GM21786 (cell line): ENCODE data around the gene MINK1.
"Not testable (repeated sequence)": the region's sequence is repeated elsewhere in the genome, so short reads cannot be mapped to it uniquely, and the experiment has no call there.

Experiments used
- ATAC-seq: cut with Tn5 transposase; IDR thresholded peaks from one replicate; pipeline ENCODE4 v1.9.1; 2021; ENCODE audit not compliant: unreplicated experiment

Gene MINK1

DNA sequence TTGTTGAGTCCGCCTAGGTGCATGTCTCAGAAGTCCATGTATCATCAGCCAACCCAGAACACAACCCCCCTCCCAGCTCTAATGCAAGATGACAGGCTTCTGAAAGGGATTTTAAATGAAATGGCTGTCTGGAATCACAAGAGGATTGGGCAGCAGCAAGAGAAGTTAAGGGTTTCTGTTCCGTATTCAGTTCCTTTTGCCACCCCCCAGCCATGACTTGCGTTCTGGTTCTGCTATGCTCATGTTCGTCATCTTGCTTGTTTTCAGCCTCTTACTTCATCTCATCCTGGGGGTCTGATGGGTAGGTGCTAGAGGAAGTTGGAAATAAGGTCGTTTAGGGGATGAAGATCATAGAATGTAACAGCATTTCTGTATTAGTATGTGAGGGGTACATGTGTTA lies 12.0 kb downstream of the MINK1 start:
- no peak for ATAC-seq

DNA sequence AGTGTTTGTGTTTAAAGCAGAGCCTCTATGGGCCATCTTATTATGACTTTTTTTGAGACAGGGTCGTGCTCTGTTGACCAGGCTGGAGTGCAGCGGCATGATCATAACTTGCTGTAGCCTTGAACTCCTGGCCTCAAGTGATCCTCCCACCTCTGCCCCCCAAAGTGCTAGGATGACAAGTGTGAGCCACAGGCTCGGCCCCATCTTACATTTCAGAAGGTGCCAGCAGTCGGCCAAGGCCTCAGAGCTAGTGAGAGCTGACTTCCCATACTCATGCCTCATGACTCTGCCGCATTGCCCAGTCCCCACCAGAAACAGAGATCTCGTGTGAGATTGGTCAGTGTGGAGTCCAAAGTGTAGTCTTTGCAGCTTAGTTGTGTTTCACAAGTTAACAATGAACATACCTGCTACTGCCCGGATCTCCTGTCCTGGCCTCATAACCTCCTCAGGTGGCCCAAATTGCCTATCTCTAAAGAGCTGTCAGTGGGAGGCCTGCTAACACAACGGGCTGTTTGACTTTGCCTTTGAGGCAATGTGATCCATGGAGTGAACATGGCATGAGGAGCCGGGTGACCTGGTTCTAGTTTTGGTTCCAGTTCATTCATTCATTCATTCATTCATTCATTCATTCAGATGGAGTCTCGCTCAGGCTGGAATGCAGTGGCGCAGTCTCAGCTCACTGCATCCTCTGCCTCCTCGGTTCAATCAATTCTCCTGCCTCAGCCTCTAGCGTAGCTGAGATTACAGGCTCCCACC lies 13.7 kb downstream of the MINK1 start:
- no peak for ATAC-seq

DNA sequence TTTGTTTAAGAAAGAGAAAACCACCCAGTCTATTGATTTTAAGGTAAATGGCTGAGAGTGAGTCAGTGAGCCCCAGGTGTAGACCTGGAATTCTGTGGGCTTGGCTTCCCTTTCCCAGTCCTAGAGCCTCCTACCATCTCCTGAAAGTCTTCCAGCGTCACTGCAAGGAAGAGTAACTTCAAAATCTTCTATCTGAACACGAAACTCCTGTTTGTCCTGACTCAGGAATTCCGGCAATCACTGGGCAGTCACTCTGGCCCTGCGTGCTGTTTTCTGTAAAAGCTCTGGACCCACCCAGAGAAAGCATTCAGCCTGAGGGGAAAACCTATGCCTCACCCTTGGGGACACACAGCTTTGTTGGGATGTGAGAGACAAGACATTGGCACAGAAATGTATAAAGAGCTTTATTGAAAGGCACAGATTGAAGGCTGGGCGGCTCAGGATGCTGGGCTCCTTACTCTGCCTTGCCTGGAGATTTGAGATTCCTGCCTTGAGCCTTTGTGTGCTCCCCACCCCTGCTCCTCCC lies 15.9 kb downstream of the MINK1 start:
- no peak for ATAC-seq

DNA sequence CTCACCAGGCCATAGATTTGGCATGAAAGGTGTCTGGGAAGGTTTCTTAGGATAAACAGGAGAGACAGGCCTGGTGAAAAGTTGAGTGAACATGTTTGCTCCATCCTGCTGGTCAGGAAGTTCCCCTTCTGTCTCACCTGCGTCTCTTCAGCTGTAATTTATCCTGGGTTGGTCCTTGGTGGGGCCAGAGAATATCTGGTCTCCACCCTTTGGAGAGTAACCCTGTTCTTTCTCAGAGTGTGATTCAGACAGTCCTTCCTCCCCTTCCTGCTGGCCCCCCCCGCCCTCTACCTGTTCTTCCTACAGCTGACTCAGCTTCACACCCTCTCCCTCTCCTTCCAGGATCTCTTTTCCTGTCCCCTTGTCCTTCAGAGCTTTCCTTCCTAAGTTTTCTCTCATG lies 17.1 kb downstream of the MINK1 start:
- no peak for ATAC-seq

GRCh38 chr17:4851084-4851483 lies 17.9 kb downstream of the MINK1 start:
- ATAC-seq = no peak

DNA sequence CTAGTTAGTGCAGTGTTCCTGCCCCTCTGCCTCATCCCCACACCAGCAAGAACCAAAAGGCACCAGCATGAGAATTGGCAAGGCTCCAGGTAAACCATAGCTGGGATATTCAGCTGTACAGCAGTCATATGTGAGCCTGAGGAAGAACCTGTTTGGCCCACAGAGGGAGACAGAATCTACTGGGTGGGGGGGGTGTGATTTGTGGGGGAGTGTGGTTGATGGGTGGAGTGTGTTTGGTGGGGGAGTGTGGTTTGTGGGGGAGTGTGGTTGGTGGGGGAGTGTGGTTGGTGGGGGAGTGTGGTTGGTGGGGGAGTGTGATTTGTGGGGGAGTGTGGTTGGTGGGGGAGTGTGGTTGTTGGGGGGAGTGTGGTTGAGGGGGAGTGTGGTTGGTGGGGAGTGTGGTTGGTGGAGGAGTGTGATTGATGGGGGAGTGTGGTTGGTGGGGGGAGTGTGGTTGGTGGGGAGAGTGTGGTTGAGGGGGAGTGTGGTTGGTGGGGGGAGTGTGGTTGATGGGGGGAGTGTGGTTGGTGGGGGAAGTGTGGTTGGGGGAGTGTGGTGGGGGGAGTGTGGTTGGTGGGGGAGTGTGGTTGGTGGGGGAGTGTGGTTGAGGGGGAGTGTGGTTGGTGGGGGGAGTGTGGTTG lies 19.5 kb downstream of the MINK1 start:
- ATAC-seq = no peak

GRCh38 chr17:4853208-4853671 lies 20.1 kb downstream of the MINK1 start:
- ATAC-seq = no peak

- ATAC-seq = no peak
Measured at GRCh38 chr17:4854111-4854681, 21.1 kb downstream of the MINK1 start.

DNA sequence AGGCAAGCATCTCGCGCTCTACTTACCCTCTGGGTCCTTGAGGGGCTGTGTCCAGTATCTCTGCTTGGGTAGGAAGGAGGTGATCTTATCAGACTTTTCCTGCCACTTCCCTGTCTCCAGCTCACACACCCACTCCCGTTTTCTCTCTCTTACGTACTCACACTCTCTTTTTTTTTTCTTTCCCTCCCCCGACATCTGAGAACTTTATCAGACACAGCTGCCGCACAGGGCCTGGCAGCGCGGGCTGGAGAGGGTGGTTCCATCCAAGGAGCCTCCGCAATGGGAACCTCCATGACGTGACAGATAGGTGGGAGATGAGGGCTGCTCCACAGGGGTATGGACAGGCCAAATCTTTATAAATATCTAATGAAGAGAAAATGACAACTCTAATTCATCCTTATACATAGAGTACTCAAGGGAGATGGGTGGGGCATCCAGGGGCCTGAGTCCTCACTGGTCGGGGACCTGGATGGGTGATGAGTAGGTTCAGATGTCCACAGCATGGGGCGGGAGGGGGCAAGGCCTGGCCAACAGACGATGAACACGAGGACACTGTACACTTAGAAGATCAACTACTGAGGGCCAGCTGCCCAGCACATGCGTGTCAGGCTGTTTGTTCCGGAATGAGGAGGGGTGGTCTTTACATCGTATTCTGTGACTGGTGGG lies 23.3 kb downstream of the MINK1 start:
- ATAC-seq = no peak

DNA sequence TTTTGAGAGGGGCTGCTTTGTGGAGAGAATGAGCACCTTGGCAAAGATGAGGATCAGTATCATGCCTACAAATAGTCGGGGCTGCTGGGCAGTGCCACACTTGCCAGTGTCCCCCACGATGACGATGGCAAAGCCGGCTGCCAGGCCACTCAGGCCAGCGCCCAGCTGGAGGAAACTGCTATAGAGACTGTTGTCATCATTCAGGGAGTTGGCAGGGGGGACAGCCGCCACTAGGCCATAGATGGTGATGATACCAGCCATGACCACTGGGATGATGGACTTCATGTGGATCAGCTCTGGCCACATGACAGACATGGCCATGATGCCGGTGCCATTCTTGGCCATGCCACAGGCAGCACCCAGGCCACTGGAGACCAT lies 23.8 kb downstream of the MINK1 start:
- ATAC-seq = no peak

- not testable (repeated sequence) for ATAC-seq
Measured at GRCh38 chr17:4857347-4857746, 24.2 kb downstream of the MINK1 start.

DNA sequence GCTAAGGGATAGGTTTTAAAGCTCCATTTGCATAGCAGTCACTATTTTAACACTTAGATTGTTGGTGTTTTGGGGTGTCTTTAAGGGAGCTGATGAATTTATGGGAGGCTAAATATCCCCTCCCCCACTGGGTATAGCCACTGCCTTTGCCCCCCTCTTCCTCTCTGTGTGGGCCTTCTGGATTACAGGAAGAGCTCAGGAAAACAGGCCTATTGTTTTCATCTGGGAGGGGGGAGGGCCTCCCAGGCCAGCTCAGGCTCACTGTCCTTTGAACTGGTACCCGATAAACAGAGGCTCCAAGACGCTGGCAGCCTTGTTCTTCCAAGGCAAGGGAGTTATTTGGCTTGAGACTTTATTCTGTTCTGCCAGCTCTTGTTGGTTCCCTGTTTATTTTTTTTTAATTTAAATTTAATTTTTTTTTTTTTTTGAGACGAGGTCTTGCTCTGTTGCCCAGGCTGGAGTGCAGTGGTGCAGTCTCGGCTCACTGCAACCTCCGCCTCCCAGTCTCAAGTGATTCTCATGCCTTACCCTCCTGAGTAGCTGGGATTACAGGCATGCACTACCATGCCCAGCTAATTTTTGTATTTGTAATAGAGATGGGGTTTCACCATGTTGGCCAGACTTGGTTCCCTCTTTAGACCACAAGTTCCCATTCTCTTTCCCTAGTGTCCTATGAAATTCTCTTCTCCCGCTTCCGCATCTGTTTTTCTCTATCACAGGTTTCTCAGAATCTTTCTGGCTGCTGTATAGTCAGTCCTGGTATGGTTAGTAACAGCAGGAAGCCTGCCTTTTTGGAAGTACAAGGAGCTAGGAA lies 25.1 kb downstream of the MINK1 start:
- no peak for ATAC-seq

GRCh38 chr17:4858882-4859260 lies 25.7 kb downstream of the MINK1 start:
- no peak for ATAC-seq

DNA sequence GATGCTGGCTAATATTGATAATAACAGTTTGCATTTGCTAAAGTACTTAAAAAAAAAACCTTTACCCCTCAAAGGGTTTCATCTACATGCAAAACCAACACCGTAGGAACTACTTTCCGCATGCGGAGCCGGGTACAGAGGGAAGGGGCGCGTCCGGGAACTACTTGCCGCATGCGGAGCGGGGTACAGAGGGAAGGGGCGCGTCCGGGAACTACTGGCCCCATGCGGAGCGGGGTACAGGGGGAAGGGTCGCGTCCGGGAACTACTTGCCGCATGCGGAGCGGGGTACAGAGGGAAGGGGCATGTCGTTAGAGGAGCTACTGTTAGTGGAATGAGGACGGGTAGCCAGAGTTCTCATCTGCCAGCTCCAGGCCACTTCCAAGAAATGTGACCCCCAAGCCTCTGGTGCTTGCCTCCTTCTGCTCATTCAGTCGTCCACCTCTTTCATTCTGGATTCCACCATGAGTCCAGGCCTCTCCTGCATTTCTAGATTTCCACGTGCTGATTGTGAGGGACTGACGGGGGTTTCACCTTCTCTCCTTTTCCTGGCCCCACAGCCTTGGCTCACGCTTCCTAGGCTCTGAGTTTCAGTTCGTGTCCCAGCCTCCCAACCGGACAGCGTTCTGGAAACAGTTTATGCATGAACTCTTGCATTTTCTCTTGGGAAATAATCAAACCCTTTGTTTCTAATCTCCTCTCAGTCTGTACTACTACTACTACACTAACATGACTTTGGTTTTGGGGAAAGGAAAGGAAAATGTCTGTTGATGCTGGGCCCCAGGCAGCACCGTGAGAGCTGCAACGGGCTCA lies 26.9 kb downstream of the MINK1 start:
- ATAC-seq = no peak

DNA sequence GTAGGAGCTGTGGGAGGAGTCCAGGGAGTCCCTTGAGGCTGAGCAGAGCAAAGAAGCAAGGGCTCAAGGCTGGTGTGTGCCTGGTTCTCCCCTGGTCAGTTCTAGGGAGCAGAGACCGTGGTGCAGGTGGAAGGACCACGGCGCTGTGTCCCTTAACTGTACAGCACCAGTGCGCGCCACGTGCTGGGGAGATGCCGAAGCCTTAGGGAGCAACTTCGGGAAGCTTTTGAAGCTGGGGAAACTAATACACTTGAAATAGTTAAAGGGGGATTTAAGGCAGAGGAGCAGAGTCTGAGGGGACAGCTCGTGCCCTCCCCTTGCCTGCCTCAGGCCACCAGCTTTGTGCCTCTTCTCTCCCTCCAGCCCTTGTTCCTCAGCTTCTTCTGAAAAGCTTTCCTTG lies 27.5 kb downstream of the MINK1 start:
- ATAC-seq = no peak

GRCh38 chr17:4861052-4861451 lies 27.9 kb downstream of the MINK1 start:
- no peak for ATAC-seq

DNA sequence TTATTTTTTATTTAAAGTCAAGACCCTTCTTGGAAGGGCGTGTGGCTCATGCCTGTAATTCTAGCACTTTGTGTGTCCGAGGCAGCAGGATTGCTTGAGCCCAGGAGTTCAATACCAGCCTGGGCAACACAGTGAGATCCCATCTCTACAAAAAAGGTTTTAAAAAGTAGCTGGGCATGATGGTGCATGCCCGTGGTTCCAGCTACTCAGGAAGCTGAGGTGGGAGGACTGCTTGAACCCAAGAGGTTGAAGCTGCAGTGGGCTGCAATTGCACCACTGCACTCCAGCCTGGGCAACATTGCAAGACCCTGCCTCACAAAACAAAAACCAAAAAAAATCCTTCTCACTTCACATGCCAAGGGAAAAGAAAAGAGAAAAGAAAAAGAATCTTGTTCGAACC lies 29.6 kb downstream of the MINK1 start:
- ATAC-seq = no peak

GRCh38 chr17:4863321-4863720 lies 30.2 kb downstream of the MINK1 start:
- ATAC-seq = no peak

- ATAC-seq = not testable (repeated sequence)
Measured at GRCh38 chr17:4867535-4867934, 34.4 kb downstream of the MINK1 start.
